Subcutaneous adipose tissue (tissue), 4 donors: ENCODE data around the gene OVOL1. TPM values are rescaled to one million over a fixed set of nuclear protein-coding genes. Genes with fewer than 3 reads are reported as not detected.

Experiments used
- CTCF ChIP-seq: fragments of 450-650 bp; IDR thresholded peaks from one replicate; pipeline ENCODE4 v1.5.1; 2016; ENCODE audit warnings: low read depth, mild to moderate bottlenecking, control low read depth, antibody characterized with exemption, moderate library complexity
- total RNA-seq, 4 donors: library from RNA; depleted of rRNA; stranded (reverse); fragments of >200 nt; gene quantifications; one replicate each; pipeline ENCODE4 v1.1.0, GENCODE V29; 2016

Gene OVOL1
- total RNA-seq, 4 donors from 2014 or later, result 0.34 to 0.44 TPM; not detected in 2

GRCh38 chr11:65816696-65817095, 29.8 kb downstream of the OVOL1 start:
- TF ChIP-seq CTCF, result no peak

GRCh38 chr11:65817312-65817834, 30.5 kb downstream of the OVOL1 start:
- TF ChIP-seq CTCF, result no peak

GRCh38 chr11:65817835-65818680, 31.2 kb downstream of the OVOL1 start:
- TF ChIP-seq CTCF, result no peak

- no peak for TF ChIP-seq CTCF
Measured at GRCh38 chr11:65821107-65821506, 34.2 kb downstream of the OVOL1 start.

GRCh38 chr11:65822776-65823528, 36.1 kb downstream of the OVOL1 start:
- no peak for TF ChIP-seq CTCF

- no peak for TF ChIP-seq CTCF
Measured at GRCh38 chr11:65826984-65827735, 40.3 kb downstream of the OVOL1 start.

GRCh38 chr11:65829459-65829858, 42.6 kb downstream of the OVOL1 start:
- TF ChIP-seq CTCF, result no peak
